ENCODE results near the gene ZBTB7A. TPM values are rescaled to one million over a fixed set of nuclear protein-coding genes. Genes with fewer than 3 reads are reported as not detected.

Gene ZBTB7A
- total RNA-seq, 1 experiment from 2014 or later = 49.5 TPM

DNA sequence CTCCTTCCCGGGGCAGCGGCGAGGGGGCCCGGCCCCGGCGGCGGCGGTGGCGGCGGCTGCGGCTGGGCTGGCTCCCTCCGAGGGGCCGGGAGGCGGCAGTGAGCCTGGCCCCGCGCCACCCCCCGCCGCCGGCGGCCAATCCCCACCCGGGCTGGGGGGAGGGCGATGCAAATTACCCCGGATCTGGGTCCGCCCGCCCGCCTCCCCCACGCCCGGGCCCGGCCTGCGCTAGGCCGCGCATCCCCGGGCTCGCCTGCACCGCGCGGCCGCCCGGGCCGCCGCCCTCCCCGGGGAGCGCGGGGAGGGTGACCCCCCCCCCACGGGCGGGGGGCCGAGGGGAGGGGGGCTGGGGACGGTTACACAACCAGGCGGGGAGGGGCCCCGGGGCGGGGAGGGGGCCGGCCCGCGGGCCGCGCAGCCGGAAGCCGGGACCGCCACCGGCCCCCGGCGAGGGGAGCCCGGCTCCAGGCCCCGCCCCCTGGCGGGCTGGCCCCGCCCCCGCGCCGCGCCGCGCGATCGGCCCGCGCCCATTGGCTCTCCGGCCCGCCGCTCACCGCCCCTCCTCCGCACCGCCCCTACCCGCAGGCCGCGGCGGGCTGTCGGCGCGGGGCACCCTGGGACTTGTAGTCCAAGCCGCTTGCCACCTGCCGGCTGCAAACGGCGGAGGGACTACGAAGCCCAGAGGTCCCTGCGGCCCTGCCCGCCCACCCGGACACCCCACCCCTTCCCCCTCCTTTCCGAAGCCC, 1.1 kb downstream of the ZBTB7A start (continued):
- TF ChIP-seq POLR2AphosphoS5 (IDR thresholded peaks at IDR 0.05; ENCODE audit: low read depth, low read length) = peak; percentile 57; the same call in 1 of the 2 replicates
- TF ChIP-seq, protein P1, sequence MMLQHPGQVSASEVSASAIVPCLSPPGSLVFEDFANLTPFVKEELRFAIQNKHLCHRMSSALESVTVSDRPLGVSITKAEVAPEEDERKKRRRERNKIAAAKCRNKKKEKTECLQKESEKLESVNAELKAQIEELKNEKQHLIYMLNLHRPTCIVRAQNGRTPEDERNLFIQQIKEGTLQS (IDR thresholded peaks at IDR 0.05) = no peak

DNA sequence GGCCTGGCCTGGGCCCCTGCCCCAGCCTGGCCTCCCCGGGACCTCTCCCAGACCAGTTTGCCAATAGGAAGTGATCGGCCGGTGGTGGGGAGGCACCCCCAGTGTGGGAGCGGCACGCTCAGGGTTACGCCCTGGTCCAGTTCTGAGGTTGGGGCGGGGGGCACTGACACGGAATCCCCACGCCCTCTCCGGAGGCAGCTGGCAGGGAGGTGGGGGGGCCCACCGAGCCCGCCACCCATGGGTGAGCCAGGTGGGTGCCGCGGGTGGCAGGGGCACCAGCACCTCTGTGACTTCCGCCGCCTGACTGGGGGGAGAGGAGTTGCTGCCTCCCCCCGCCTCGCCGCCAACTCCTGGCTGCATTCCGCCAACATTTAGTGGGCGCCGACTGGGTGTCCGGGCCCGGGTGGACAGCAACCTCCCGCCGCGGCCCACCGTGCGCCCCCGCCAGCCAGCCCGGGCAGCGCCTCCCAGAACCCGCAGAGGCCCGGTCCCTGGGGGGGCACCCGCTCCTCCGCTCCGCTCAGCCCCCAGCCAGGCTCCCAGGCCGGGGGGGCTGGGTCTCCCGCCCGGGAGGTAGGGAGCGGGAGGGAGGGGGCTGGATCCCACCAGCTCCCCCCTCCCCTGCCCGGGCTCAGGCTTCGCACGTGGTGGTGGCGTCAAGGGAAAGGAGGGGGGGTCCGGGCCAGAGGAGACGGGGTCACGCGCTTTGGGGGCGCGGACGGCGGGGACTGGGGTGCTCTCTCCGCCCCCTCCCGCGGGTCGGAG, 2.0 kb downstream of the ZBTB7A start:
- ChIA-PET RAD21 (ENCODE audit: low non-redundant PET in 1 of 2, low total read pairs in 2 of 2, uncharacterized antibody in 2 of 2, unreplicated experiment in 2 of 2) (no interaction called here), POLR2A (no interaction called here), CTCF (no interaction called here)
- no peaks in the 10 kb centered on the region for H3K9me2 ChIP-seq (ENCODE audit: insufficient read depth)
- peak overlapping the region; percentile 80 to 94 for H3K4me3 ChIP-seq (replicated peaks in 1 of 2; ENCODE audit: low read depth in 1 of 2, low read length in 2 of 2)
- H3K79me2 ChIP-seq (ENCODE audit: insufficient read depth, low read length) = peaks cover 55% of the 10 kb centered on the region
- peaks cover 11% of the 10 kb centered on the region; the same call in 1 of the 2 replicates for H4K20me1 ChIP-seq (ENCODE audit: insufficient read depth)
- H3K4me1 ChIP-seq (ENCODE audit: control insufficient read depth in 1 of 2, insufficient read depth in 2 of 2, low read length in 2 of 2) = peaks cover 43 to 56% of the 10 kb centered on the region in 2 experiments
- no peaks in the 10 kb centered on the region for H3K9me3 ChIP-seq (ENCODE audit: control insufficient read depth in 1 of 2, insufficient read depth in 1 of 2, low read depth in 1 of 2, low read length in 2 of 2)
- H3K27ac ChIP-seq (ENCODE audit: low read depth, low read length) = peak overlapping the region; percentile 96
- peaks cover 0 to 11% of the 10 kb centered on the region in 2 experiments; a peak in 1 of 4 replicates for H3K36me3 ChIP-seq (ENCODE audit: control insufficient read depth in 1 of 2, insufficient read depth in 2 of 2, low read length in 2 of 2)
- intact Hi-C loops (cut with micrococcal nuclease) = loop anchor here (5.0 to 10.0 kb wide), 4 partner anchors 70 to 360 kb away; partner anchors contain the start of genes ANKRD24, PIP5K1C, SIRT6 and TJP3
- DNase-seq (ENCODE audit: low read depth, low spot score) = no peak
- H2AFZ ChIP-seq (ENCODE audit: low read depth, low read length, poor library complexity, severe bottlenecking) = no peak overlapping the region
- no TSS peak for BruUV-seq (replicated peaks)
- TF ChIP-seq POLR2AphosphoS5 (IDR thresholded peaks at IDR 0.05; ENCODE audit: low read depth, low read length) (no peak), ZNF274 (IDR thresholded peaks at IDR 0.05; ENCODE audit: low read depth, low read length) (no peak), TCF7L2 (IDR thresholded peaks at IDR 0.05; ENCODE audit: borderline replicate concordance, extremely low read depth, insufficient read depth, insufficient read length) (no peak), RAD21 (IDR thresholded peaks at IDR 0.05; ENCODE audit: low read depth) (no peak), CEBPB (IDR thresholded peaks at IDR 0.05; ENCODE audit: low read depth) (no peak), ZFX (IDR thresholded peaks at IDR 0.05) (peak; percentile 68; the same call in 1 of the 2 replicates), JUND (IDR thresholded peaks at IDR 0.05) (no peak), EZH2phosphoT487 (IDR thresholded peaks at IDR 0.05; ENCODE audit: borderline replicate concordance) (no peak), ELF1 (IDR thresholded peaks at IDR 0.05; ENCODE audit: borderline replicate concordance, low read depth) (no peak)
- TF ChIP-seq, protein P2, sequence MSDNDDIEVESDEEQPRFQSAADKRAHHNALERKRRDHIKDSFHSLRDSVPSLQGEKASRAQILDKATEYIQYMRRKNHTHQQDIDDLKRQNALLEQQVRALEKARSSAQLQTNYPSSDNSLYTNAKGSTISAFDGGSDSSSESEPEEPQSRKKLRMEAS (IDR thresholded peaks at IDR 0.05) = peak; percentile 74
- H3K4me2 ChIP-seq (ENCODE audit: low read length) = peak overlapping the region; percentile 91
- ATAC-seq = no peak
- no peaks in the 10 kb centered on the region for H3K27me3 ChIP-seq (ENCODE audit: insufficient read depth, low read length)
- peak overlapping the region; percentile 90 for H3K9ac ChIP-seq (ENCODE audit: low read length)
